Islet precursor cell (in vitro differentiated cells): ENCODE data around the gene STMN3.
A peak's percentile ranks its signal among the peaks of the same experiment; 100 is the strongest.
"Not testable (repeated sequence)": the region's sequence is repeated elsewhere in the genome, so short reads cannot be mapped to it uniquely, and the experiment has no call there.

ENCODE experiments used
- DNase-seq: peaks from one replicate; pipeline ENCODE4 v3.0.0-alpha.2; 2018

STMN3 gene

GRCh38 chr20:63628246-63628975 is 24.8 kb downstream of the STMN3 start:
- DNase-seq = no peak

GRCh38 chr20:63627751-63628245 is 25.4 kb downstream of the STMN3 start:
- no peak for DNase-seq

- DNase-seq = peak; percentile 96
Observed at GRCh38 chr20:63627129-63627750, 26.0 kb downstream of the STMN3 start.

GRCh38 chr20:63626424-63627128 is 26.6 kb downstream of the STMN3 start, which contains the start of gene GMEB2:
Gene GMEB2, minus strand, starts transcription at chr20:63627101. Its CDS starts 7,704 bp downstream, at chr20:63619397.
- no peak for DNase-seq

- no peak for DNase-seq
Observed at GRCh38 chr20:63625771-63626423, 27.3 kb downstream of the STMN3 start.

- DNase-seq = no peak
Observed at GRCh38 chr20:63624486-63624885, 28.7 kb downstream of the STMN3 start.

- no peak for DNase-seq
Observed at GRCh38 chr20:63622732-63623131, 30.5 kb downstream of the STMN3 start.

- DNase-seq = no peak
Observed at GRCh38 chr20:63622096-63622495, 31.1 kb downstream of the STMN3 start.

- no peak for DNase-seq
Observed at GRCh38 chr20:63620991-63621390, 32.2 kb downstream of the STMN3 start.

GRCh38 chr20:63619505-63619904 is 33.7 kb downstream of the STMN3 start:
- no peak for DNase-seq

GRCh38 chr20:63619086-63619485 is 34.1 kb downstream of the STMN3 start:
- DNase-seq = no peak

- DNase-seq = no peak
Observed at GRCh38 chr20:63618291-63618980, 34.8 kb downstream of the STMN3 start.

GRCh38 chr20:63617876-63618265 is 35.4 kb downstream of the STMN3 start:
- no peak for DNase-seq

- DNase-seq = no peak
Observed at GRCh38 chr20:63617092-63617875, 35.9 kb downstream of the STMN3 start.

- not testable (repeated sequence) for DNase-seq
Observed at GRCh38 chr20:63613863-63614594, 39.2 kb downstream of the STMN3 start.

GRCh38 chr20:63612276-63612931 is 40.8 kb downstream of the STMN3 start:
- DNase-seq = no peak

- no peak for DNase-seq
Observed at GRCh38 chr20:63611646-63612045, 41.6 kb downstream of the STMN3 start.

- DNase-seq = no peak
Observed at GRCh38 chr20:63610581-63611435, 42.4 kb downstream of the STMN3 start.

GRCh38 chr20:63606686-63607085 is 46.5 kb downstream of the STMN3 start:
- DNase-seq = no peak
